Muscle of leg (tissue), 11 donors: ENCODE measurements around the gene B3GALT6. TPM values are rescaled to one million over a fixed set of nuclear protein-coding genes. Genes with fewer than 3 reads are reported as not detected.

Source experiments
- DNase-seq: peaks from one replicate; pipeline ENCODE4 v3.0.0; 2013
- H3K27ac ChIP-seq: one replicate; pipeline ENCODE4 v1.5.1; 2013; ENCODE audit warnings: mild to moderate bottlenecking, low read length, control low read depth
- H3K27me3 ChIP-seq: one replicate; pipeline ENCODE4 v1.6.1; 2013; ENCODE audit warnings: low read length; ENCODE audit not compliant: control insufficient read depth, insufficient read depth
- H3K36me3 ChIP-seq: one replicate; pipeline ENCODE4 v1.6.1; 2013; ENCODE audit warnings: low read length; ENCODE audit not compliant: control insufficient read depth, insufficient read depth
- H3K4me1 ChIP-seq: one replicate; pipeline ENCODE4 v1.6.1; 2013; ENCODE audit warnings: low read length; ENCODE audit not compliant: control insufficient read depth, insufficient read depth
- H3K4me3 ChIP-seq: one replicate; pipeline ENCODE4 v1.5.1; 2013; ENCODE audit warnings: low read length, control low read depth
- H3K9me3 ChIP-seq: replicated peaks from 2 replicates; pipeline ENCODE4 v1.6.1; 2013; ENCODE audit warnings: low read depth, low read length; ENCODE audit not compliant: control insufficient read depth
- WGBS: methylation state at CpG from one replicate; pipeline ENCODE4 v1.1.5; 2013; ENCODE audit warnings: missing lambda C conversion rate; ENCODE audit not compliant: insufficient coverage; 5-methylcytosine and 5-hydroxymethylcytosine counted together
- polyA plus RNA-seq, 8 donors: library from polyadenylated mRNA; unstranded; fragments of 120-200 nt; gene quantifications; one replicate each; pipeline versions ENCODE4 v1.2.1 to v1.2.3, GENCODE V29; 2013; ENCODE audit warnings: inconsistent platforms in 1 of 8, low replicate concordance in 1 of 8; ENCODE audit not compliant: insufficient read length in 8 of 8, insufficient read depth in 1 of 8
- total RNA-seq: library from RNA; stranded (reverse); fragments of 120-200 nt; gene quantifications from one replicate; pipeline ENCODE4 v1.2.4, GENCODE V29; 2013

Gene B3GALT6
- total and polyA plus RNA-seq, 9 donors: 19.0 to 22.8 (median 21.2) TPM

- Histone ChIP-seq H3K9me3 (no peaks in the 10 kb centered on the region), H3K4me3 (no peak overlapping the region), H3K27me3 (no peaks in the 10 kb centered on the region), H3K27ac (no peak overlapping the region), H3K36me3 (peaks cover 70% of the 10 kb centered on the region), H3K4me1 (no peaks in the 10 kb centered on the region)
- 87% methylated on average over 7 of the region's 10 CpGs for WGBS
- no peak for DNase-seq
Measured at GRCh38 chr1:1255611-1256010, 23.6 kb downstream of the B3GALT6 start.

- WGBS: 88% methylated on average over 22 of the region's 31 CpGs
- H3K36me3 ChIP-seq: peaks cover 77% of the 10 kb centered on the region
Measured at GRCh38 chr1:1256956-1257871, 25.2 kb downstream of the B3GALT6 start.

GRCh38 chr1:1259119-1259488 is 27.1 kb downstream of the B3GALT6 start:
- Histone ChIP-seq H3K4me1 (no peaks in the 10 kb centered on the region), H3K4me3 (no peak overlapping the region), H3K27me3 (no peaks in the 10 kb centered on the region), H3K36me3 (peaks cover 79% of the 10 kb centered on the region), H3K27ac (no peak overlapping the region), H3K9me3 (no peaks in the 10 kb centered on the region)
- WGBS: 94% methylated on average over 22 of the region's 22 CpGs
- no peak for DNase-seq

More at GRCh38 chr1:1256956-1257871, 25.2 kb downstream of the B3GALT6 start:
- H3K4me1 ChIP-seq: no peaks in the 10 kb centered on the region
- H3K4me3 ChIP-seq: no peak overlapping the region
- no peak overlapping the region for H3K27ac ChIP-seq
- H3K9me3 ChIP-seq: no peaks in the 10 kb centered on the region
- H3K27me3 ChIP-seq: no peaks in the 10 kb centered on the region
- no peak for DNase-seq

GRCh38 chr1:1259540-1259939 is 27.5 kb downstream of the B3GALT6 start:
- no peak for DNase-seq
- no peaks in the 10 kb centered on the region for H3K9me3 ChIP-seq
- H3K36me3 ChIP-seq: peaks cover 78% of the 10 kb centered on the region
- WGBS: 90% methylated on average over 16 of the region's 18 CpGs
- no peaks in the 10 kb centered on the region for H3K27me3 ChIP-seq
- no peak overlapping the region for H3K4me3 ChIP-seq
- H3K27ac ChIP-seq: no peak overlapping the region
- H3K4me1 ChIP-seq: no peaks in the 10 kb centered on the region

- WGBS: 81% methylated on average over 26 of the region's 26 CpGs
- no peaks in the 10 kb centered on the region for H3K4me1 ChIP-seq
- H3K27ac ChIP-seq: no peak overlapping the region
Measured at GRCh38 chr1:1259951-1260600, 28.0 kb downstream of the B3GALT6 start.

GRCh38 chr1:1260843-1261560 is 29.0 kb downstream of the B3GALT6 start:
- 68% methylated on average over 11 of the region's 16 CpGs for WGBS
- H3K4me3 ChIP-seq: no peak overlapping the region
- no peaks in the 10 kb centered on the region for H3K9me3 ChIP-seq
- no peaks in the 10 kb centered on the region for H3K4me1 ChIP-seq
- peaks cover 76% of the 10 kb centered on the region for H3K36me3 ChIP-seq
- no peaks in the 10 kb centered on the region for H3K27me3 ChIP-seq
- DNase-seq: no peak
- no peak overlapping the region for H3K27ac ChIP-seq

More at GRCh38 chr1:1259951-1260600, 28.0 kb downstream of the B3GALT6 start:
- Histone ChIP-seq H3K36me3 (peaks cover 77% of the 10 kb centered on the region), H3K9me3 (no peaks in the 10 kb centered on the region), H3K27me3 (no peaks in the 10 kb centered on the region), H3K4me3 (no peak overlapping the region)
- no peak for DNase-seq

GRCh38 chr1:1262071-1262470 is 30.0 kb downstream of the B3GALT6 start:
- Histone ChIP-seq H3K4me3 (no peak overlapping the region), H3K27me3 (no peaks in the 10 kb centered on the region), H3K27ac (no peak overlapping the region), H3K9me3 (no peaks in the 10 kb centered on the region), H3K36me3 (peaks cover 70% of the 10 kb centered on the region), H3K4me1 (no peaks in the 10 kb centered on the region)
- no peak for DNase-seq
- WGBS: 99% methylated on average over 17 of the region's 17 CpGs

- no peaks in the 10 kb centered on the region for H3K4me1 ChIP-seq
- WGBS: 90% methylated on average over 5 of the region's 8 CpGs
- H3K27ac ChIP-seq: no peak overlapping the region
- H3K27me3 ChIP-seq: no peaks in the 10 kb centered on the region
- no peak for DNase-seq
- H3K36me3 ChIP-seq: peaks cover 72% of the 10 kb centered on the region
- H3K9me3 ChIP-seq: no peaks in the 10 kb centered on the region
- no peak overlapping the region for H3K4me3 ChIP-seq
Measured at GRCh38 chr1:1262758-1263157, 30.7 kb downstream of the B3GALT6 start.

GRCh38 chr1:1264026-1264425 is 32.0 kb downstream of the B3GALT6 start:
- WGBS: 77% methylated on average over 5 of the region's 9 CpGs
- Histone ChIP-seq H3K4me3 (no peak overlapping the region), H3K9me3 (no peaks in the 10 kb centered on the region), H3K27me3 (no peaks in the 10 kb centered on the region), H3K27ac (no peak overlapping the region), H3K36me3 (peaks cover 76% of the 10 kb centered on the region), H3K4me1 (no peaks in the 10 kb centered on the region)
- no peak for DNase-seq

GRCh38 chr1:1264868-1265272 is 32.8 kb downstream of the B3GALT6 start:
- peaks cover 69% of the 10 kb centered on the region for H3K36me3 ChIP-seq

More at GRCh38 chr1:1264868-1265272, 32.8 kb downstream of the B3GALT6 start:
- 69% methylated on average over 4 of the region's 10 CpGs for WGBS
- no peak overlapping the region for H3K4me3 ChIP-seq
- H3K4me1 ChIP-seq: no peaks in the 10 kb centered on the region
- H3K27ac ChIP-seq: no peak overlapping the region
- no peak for DNase-seq
- H3K9me3 ChIP-seq: no peaks in the 10 kb centered on the region
- no peaks in the 10 kb centered on the region for H3K27me3 ChIP-seq
